Activated CD4-positive, CD25-positive, alpha-beta regulatory T cell treated with anti-CD3 and anti-CD28 coated beads, Interleukin-2, amount 50 U/mL, for 72 hours (primary cell): ENCODE results near the gene PDZD2.
"Not testable (repeated sequence)": the region's sequence is repeated elsewhere in the genome, so short reads cannot be mapped to it uniquely, and the experiment has no call there.

Source experiments
- DNase-seq: peaks from one replicate; pipeline ENCODE4 v3.0.0; 2021

PDZD2 gene

DNA sequence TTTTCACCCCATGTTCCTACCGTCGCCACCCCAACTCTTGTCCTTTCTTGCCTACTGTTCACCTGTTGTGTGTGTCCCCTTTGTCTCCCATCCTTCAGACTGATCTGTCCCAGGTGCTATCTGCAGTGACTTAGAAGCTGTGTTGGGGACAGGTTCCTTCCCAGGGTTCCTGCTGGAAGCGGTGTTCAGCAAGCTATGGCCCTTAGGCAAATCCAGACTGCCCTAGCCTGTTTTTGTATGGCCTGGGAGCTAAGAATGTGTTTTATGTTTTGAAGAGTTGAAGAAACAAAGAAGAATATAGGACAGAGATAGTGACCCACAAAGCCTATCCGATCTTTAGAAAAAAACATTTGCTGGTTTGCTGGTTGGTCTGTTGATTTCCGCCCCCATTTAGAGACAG lies 298.8 kb downstream of the PDZD2 start:
- no peak for DNase-seq

DNA sequence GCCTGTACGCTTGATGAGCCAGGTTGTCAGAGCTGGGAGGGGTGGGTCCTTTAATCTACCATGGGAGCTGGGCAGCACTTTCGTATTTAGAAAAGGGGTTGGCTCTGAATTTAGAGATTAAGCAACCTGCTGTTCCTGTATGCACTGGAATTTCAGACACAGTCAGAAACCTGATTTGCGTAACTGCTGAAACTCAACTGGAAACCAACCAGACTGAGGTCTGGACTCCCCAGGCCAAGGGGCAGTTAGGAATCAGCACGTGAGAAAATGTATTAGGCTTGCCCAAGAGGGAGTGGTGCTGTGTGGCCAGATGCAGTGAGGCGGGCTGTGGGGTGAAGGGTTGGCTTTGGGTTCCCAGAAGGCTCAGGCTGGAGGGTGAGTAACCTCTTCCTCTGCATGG lies 300.2 kb downstream of the PDZD2 start:
- DNase-seq: no peak

DNA sequence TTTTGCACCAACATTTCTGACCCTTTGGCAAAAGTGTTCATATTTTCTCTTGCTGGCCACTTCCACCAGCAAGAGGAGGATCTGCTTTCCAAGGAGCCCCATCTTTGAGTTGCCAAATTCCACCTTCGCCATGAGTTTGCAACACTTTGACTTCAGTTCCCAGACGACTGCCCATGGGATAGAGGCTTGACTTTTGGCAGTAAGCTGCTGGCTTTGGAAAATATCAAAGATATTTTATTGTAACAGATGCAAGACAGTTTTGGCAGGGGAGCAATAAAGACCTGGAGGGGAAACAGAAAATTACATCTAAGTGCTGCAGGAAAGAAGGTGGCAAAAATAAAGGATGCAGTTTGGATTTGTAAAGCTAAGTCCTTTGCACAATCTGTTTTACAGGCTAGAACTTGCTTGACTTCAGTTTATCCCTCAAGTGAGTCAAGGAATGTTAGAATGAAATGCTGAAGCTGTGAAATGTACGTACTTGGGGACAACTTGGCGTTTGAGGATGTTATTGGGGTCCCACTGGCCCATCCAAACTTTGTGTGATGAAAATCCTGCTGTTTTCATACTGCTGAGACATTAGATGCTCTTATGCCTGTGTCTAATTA lies 302.3 kb downstream of the PDZD2 start:
- DNase-seq: no peak

GRCh38 chr5:31942546-31942945 lies 303.6 kb downstream of the PDZD2 start:
- DNase-seq: no peak

GRCh38 chr5:31944684-31945445 lies 305.9 kb downstream of the PDZD2 start:
- DNase-seq: no peak

- DNase-seq: no peak
These were observed 309.1 kb downstream of the PDZD2 start for GRCh38 chr5:31948006-31948405.

- no peak for DNase-seq
These were observed 313.1 kb downstream of the PDZD2 start for GRCh38 chr5:31952067-31952466.

GRCh38 chr5:31954091-31954490 lies 315.2 kb downstream of the PDZD2 start:
- no peak for DNase-seq

GRCh38 chr5:31957151-31957550 lies 318.2 kb downstream of the PDZD2 start:
- no peak for DNase-seq

- no peak for DNase-seq
These were observed 323.4 kb downstream of the PDZD2 start for GRCh38 chr5:31962351-31962751.

DNA sequence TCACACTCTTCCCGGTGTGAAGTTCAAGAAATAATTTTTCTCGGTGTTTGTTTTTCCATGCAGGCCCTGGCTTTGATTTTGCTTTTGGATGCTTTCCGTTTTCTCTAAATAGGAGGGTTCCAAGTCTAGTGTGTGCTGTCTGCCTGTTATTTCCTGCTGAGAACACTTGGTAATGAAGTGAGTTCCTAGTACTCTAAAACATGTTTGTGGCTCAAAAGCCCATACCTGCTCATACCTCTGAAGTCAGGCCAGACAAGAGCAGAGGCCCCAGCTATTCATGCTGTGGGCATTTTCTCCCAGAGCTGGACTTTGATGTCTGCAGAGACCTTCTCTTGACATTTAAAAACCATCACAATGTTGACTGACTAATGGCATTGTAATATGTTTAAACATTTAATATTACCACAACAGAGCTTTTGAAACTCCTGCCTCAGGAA lies 324.0 kb downstream of the PDZD2 start:
- no peak for DNase-seq

DNA sequence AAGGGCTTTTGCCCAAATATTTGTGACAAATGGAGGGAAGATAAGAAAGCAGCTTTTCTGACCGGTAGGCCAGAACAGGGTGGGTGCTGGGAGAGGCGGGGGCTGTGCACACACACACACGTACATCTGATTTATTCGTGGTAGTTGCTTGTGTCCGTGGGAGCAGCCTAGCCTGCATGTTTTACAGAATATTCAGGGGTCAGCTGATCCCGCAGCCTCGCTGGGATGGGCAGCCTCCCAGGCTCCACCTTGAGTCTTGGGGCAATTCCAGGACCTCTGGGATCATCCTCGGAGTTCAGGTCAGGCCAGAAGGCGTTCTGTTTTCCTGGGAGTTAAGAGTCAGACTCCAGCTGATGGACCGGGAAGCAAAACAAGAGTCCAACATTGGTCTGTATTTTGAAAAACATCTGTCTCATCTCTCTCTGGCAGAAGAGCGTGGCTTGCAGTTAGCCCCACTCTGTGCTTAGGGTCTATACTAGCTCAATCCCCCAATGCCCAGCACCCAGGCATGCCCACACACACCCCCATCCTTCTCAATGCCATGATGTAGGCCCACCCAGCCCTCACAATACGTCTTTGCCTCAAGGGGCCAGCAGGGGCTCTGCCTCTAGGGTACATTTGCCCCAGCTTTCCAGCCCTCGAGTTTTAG lies 324.6 kb downstream of the PDZD2 start:
- no peak for DNase-seq

DNA sequence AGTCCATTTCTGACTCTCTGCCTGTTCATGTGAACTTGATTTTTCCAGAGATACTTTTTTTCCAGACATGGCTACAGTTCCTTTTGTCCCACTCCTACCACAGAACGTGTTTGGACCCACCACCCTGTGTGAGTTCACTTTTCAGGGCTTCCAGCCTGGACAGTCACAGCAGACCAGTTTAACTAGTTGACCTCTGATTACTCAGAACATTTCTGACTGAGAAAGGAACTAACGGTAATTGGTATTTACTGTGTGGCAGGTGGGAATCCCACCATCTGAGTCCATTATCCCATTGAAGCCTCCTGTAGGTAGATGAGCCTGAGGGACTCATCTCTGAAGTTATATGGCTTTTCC lies 325.1 kb downstream of the PDZD2 start:
- no peak for DNase-seq

GRCh38 chr5:31965227-31965626 lies 326.3 kb downstream of the PDZD2 start:
- DNase-seq: no peak

GRCh38 chr5:31966936-31967335 lies 328.0 kb downstream of the PDZD2 start:
- DNase-seq: no peak

DNA sequence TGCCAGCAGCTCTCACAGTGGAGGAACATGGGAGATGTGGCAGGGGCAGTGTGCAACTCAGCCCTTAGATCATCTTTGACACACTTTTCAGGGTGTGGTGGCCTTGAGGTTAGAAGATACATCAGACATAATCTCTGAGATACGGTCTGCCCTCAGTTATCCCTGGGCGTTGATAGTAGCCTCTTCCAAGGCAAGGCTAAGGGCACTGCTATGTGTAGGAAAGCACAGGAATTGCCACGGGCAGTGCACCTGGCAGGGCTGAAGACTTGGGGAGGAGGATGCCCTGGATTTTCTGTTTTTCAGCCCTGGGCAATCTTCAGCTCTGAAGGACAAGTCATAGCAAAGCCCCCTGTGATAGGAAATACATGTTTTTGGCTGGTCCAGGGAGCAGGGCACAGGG lies 328.5 kb downstream of the PDZD2 start:
- no peak for DNase-seq

- no peak for DNase-seq
These were observed 333.6 kb downstream of the PDZD2 start for GRCh38 chr5:31972558-31972957.

GRCh38 chr5:31975189-31975612 lies 336.3 kb downstream of the PDZD2 start:
- DNase-seq: not testable (repeated sequence)

GRCh38 chr5:31976169-31976568 lies 337.2 kb downstream of the PDZD2 start:
- no peak for DNase-seq

- no peak for DNase-seq
These were observed 342.5 kb downstream of the PDZD2 start for GRCh38 chr5:31981361-31981945.

DNA sequence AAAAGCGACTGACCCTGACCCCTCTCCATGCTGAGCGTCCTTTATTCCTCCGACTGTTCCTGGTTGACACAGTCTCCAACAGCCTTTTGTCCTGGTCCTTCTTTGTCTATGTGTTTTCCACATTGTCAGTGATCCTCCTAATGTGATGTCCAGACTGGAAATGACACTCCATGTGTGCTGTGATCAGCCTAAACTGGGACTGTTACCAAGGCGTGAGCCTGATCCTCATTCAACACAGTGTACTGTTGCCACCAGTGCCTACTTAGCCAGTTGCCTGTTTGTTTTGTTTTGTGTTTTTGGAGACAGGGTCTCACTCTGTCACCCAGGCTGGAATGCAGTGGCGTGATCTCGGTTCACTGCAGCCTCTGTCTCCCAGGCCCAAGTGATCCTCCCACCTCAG lies 343.1 kb downstream of the PDZD2 start:
- DNase-seq: no peak

GRCh38 chr5:31982621-31983020 lies 343.7 kb downstream of the PDZD2 start:
- DNase-seq: no peak

DNA sequence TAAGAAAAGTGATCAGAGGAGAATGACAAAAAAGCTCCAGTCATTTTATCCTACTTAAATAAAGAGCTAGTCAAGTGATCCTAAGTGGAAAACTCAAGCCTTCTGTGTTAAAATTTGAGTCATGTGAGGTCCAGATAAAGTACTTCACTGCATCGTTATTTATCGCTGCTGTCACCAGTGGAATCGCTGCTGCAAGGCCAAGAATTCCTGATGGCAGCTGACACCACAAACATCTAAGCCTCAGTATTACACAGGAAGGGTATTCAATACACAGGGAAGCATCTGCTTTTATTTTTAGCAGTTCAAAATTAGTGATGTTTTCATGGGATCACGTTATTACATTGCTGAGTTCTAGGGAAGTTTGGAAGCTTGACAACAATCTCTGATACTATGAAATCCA lies 344.9 kb downstream of the PDZD2 start:
- no peak for DNase-seq

GRCh38 chr5:31984691-31985090 lies 345.8 kb downstream of the PDZD2 start:
- DNase-seq: no peak
